Neural cell (in vitro differentiated cells): ENCODE results near the gene LYPD6. TPM values are rescaled to one million over a fixed set of nuclear protein-coding genes. Genes with fewer than 3 reads are reported as not detected.

Source experiments
- H2AFZ ChIP-seq: fragments of 200-600, 300-800 bp; sonication (generic), shearing (Covaris generic); 2 replicates; pipeline ENCODE4 v1.6.0; 2014; ENCODE audit warnings: low read depth, mild to moderate bottlenecking, antibody characterized with exemption, low read length, moderate library complexity
- H3F3A ChIP-seq: fragments of 200-600 bp; shearing (Covaris generic); 2 replicates; pipeline ENCODE4 v1.6.1; 2016; ENCODE audit warnings: mild to moderate bottlenecking, moderate library complexity, mixed read lengths, antibody characterized with exemption, low read length; ENCODE audit not compliant: insufficient read depth, poor library complexity, severe bottlenecking
- H3K27ac ChIP-seq: fragments of 200-600, 300-800 bp; sonication (generic), shearing (Covaris generic); 2 replicates; pipeline ENCODE4 v1.5.1; 2014; ENCODE audit warnings: mild to moderate bottlenecking, low read length, moderate library complexity
- H3K27me3 ChIP-seq: fragments of 300-800, 200-600 bp; sonication (generic), shearing (Covaris generic); 2 replicates; pipeline ENCODE4 v1.6.0; 2014; ENCODE audit warnings: mild to moderate bottlenecking, low read depth, low read length, moderate library complexity; ENCODE audit not compliant: insufficient read depth
- H3K36me3 ChIP-seq: fragments of 300-800, 200-600 bp; sonication (generic), shearing (Covaris generic); 2 replicates; pipeline ENCODE4 v1.5.1; 2014; ENCODE audit warnings: mild to moderate bottlenecking, antibody characterized with exemption, low read length, moderate library complexity; ENCODE audit not compliant: insufficient read depth
- H3K4me2 ChIP-seq: fragments of 300-800, 200-600 bp; sonication (generic), shearing (Covaris generic); 2 replicates; pipeline ENCODE4 v1.6.0; 2014; ENCODE audit warnings: mild to moderate bottlenecking, low read length
- H3K4me3 ChIP-seq: fragments of 300-800, 200-600 bp; sonication (generic), shearing (Covaris generic); 2 replicates; pipeline ENCODE4 v1.5.1; 2014; ENCODE audit warnings: mild to moderate bottlenecking, low read length, moderate library complexity
- H3K79me2 ChIP-seq: fragments of 200-600 bp; shearing (Covaris generic); replicated peaks from 2 replicates; pipeline ENCODE4 v1.6.0; 2014; ENCODE audit warnings: mild to moderate bottlenecking, low read length, moderate library complexity; ENCODE audit not compliant: insufficient read depth
- H3K9ac ChIP-seq: fragments of 300-800, 200-600 bp; sonication (generic), shearing (Covaris generic); 2 replicates; pipeline ENCODE4 v1.6.1; 2016; ENCODE audit warnings: mild to moderate bottlenecking, low read length, mixed read lengths
- H3K9me2 ChIP-seq: fragments of 200-600 bp; shearing (Covaris generic); 2 replicates; pipeline ENCODE4 v1.6.1; 2016; ENCODE audit warnings: mild to moderate bottlenecking, low read length, mixed read lengths; ENCODE audit not compliant: insufficient read depth
- H3K9me3 ChIP-seq: fragments of 200-600, 300-800 bp; sonication (generic), shearing (Covaris generic); 2 replicates; pipeline ENCODE4 v1.6.1; 2016; ENCODE audit warnings: mild to moderate bottlenecking, mixed run types, low read length, moderate library complexity, mixed read lengths
- H4K20me1 ChIP-seq: fragments of 200-600 bp; shearing (Covaris generic); 2 replicates; pipeline ENCODE4 v1.6.1; 2016; ENCODE audit warnings: mild to moderate bottlenecking, mixed run types; ENCODE audit not compliant: insufficient read depth
- EP300 ChIP-seq: fragments of 450-650 bp; conservative IDR thresholded peaks from 2 replicates; pipeline ENCODE4 v1.6.1; 2014; ENCODE audit warnings: antibody characterized with exemption, mild to moderate bottlenecking, moderate library complexity; ENCODE audit not compliant: poor library complexity, severe bottlenecking
- EZH2 ChIP-seq: fragments of 200-600, 300-800 bp; shearing (Covaris generic), sonication (generic); IDR thresholded peaks from 2 replicates; pipeline ENCODE4 v1.6.1; 2014; ENCODE audit warnings: antibody characterized with exemption, low read length, borderline replicate concordance, mild to moderate bottlenecking; ENCODE audit not compliant: insufficient read depth, poor library complexity, severe bottlenecking
- MXI1 ChIP-seq: fragments of 450-650 bp; conservative IDR thresholded peaks from 2 replicates; pipeline ENCODE4 v1.6.1; 2014; ENCODE audit warnings: antibody characterized with exemption, mild to moderate bottlenecking; ENCODE audit not compliant: poor library complexity, severe bottlenecking
- POLR2AphosphoS5 ChIP-seq: IDR thresholded peaks from 2 replicates; pipeline ENCODE4 v1.6.1; 2012
- RAD21 ChIP-seq: fragments of 450-650 bp; conservative IDR thresholded peaks from 2 replicates; pipeline ENCODE4 v1.6.1; 2014; ENCODE audit warnings: antibody characterized with exemption, mild to moderate bottlenecking, moderate library complexity
- SMC3 ChIP-seq: fragments of 450-650 bp; conservative IDR thresholded peaks from 2 replicates; pipeline ENCODE4 v1.6.1; 2014; ENCODE audit warnings: antibody characterized with exemption, mild to moderate bottlenecking, moderate library complexity; ENCODE audit not compliant: poor library complexity
- TAF1 ChIP-seq: IDR thresholded peaks from 2 replicates; pipeline ENCODE4 v1.6.1; 2012; ENCODE audit warnings: low read depth
- polyA plus RNA-seq: library from polyadenylated mRNA; depleted of rRNA; stranded (reverse); fragments of >200 nt; gene quantifications from 2 replicates; pipeline ENCODE4 v1.2.3, GENCODE V29; 2014
- TF ChIP-seq, protein P1 (sequence below): IDR thresholded peaks from 2 replicates; pipeline ENCODE4 v1.6.1; 2012; ENCODE audit warnings: borderline replicate concordance
- TF ChIP-seq, protein P2 (sequence below): fragments of 450-650 bp; IDR thresholded peaks from 2 replicates; pipeline ENCODE4 v1.5.1; 2014; ENCODE audit warnings: antibody characterized with exemption, mild to moderate bottlenecking, moderate library complexity; ENCODE audit not compliant: poor library complexity, severe bottlenecking

The LYPD6 gene
- polyA plus RNA-seq, 1 donor from 2014 or later, result 2.3 TPM

DNA sequence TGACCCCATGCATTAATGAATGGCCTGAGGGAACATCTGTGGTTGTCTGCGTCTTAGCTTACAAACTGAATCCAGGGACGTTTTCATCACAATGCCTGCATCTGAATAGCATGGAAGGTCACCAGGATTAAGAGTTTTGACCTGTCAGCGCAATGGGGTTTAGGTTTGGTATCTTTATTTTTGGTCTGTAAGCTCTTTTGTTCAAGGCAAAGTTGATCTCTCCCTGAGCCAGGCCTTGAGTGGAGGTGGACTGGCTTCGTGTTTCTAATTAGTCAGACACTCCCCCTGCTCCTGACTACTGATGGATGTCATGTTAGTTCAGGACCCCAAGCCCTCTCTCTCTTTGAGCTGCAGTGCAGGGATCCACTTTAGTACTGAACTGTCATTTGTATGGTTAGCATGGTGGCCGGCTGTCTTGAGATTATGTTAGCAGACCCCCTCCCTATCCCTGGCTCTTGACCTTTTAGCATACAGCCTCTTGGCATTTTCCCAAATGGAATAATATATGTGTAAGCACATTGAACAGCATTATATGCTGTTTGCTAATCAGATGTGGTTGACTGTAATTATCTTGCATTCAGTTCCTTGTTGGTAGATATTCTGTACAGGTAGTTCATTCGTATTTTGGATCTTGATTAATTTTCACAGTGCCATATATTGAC, 59.2 kb downstream of the LYPD6 start:
- Histone ChIP-seq H3K9me2 (no peaks in the 10 kb centered on the region), H3K4me3 (no peak overlapping the region), H3K27me3 (no peaks in the 10 kb centered on the region), H3K4me2 (no peak overlapping the region), H4K20me1 (no peaks in the 10 kb centered on the region), H2AFZ (no peak overlapping the region), H3K9me3 (no peaks in the 10 kb centered on the region), H3F3A (no peaks in the 10 kb centered on the region), H3K9ac (no peak overlapping the region), H3K27ac (no peak overlapping the region), H3K36me3 (no peaks in the 10 kb centered on the region), H3K79me2 (no peaks in the 10 kb centered on the region)
- no peak for TF ChIP-seq TAF1
- TF ChIP-seq EP300, result no peak
- no peak for TF ChIP-seq EZH2
- TF ChIP-seq, protein P1, sequence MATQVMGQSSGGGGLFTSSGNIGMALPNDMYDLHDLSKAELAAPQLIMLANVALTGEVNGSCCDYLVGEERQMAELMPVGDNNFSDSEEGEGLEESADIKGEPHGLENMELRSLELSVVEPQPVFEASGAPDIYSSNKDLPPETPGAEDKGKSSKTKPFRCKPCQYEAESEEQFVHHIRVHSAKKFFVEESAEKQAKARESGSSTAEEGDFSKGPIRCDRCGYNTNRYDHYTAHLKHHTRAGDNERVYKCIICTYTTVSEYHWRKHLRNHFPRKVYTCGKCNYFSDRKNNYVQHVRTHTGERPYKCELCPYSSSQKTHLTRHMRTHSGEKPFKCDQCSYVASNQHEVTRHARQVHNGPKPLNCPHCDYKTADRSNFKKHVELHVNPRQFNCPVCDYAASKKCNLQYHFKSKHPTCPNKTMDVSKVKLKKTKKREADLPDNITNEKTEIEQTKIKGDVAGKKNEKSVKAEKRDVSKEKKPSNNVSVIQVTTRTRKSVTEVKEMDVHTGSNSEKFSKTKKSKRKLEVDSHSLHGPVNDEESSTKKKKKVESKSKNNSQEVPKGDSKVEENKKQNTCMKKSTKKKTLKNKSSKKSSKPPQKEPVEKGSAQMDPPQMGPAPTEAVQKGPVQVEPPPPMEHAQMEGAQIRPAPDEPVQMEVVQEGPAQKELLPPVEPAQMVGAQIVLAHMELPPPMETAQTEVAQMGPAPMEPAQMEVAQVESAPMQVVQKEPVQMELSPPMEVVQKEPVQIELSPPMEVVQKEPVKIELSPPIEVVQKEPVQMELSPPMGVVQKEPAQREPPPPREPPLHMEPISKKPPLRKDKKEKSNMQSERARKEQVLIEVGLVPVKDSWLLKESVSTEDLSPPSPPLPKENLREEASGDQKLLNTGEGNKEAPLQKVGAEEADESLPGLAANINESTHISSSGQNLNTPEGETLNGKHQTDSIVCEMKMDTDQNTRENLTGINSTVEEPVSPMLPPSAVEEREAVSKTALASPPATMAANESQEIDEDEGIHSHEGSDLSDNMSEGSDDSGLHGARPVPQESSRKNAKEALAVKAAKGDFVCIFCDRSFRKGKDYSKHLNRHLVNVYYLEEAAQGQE, result no peak
- TF ChIP-seq MXI1, result no peak
- no peak for TF ChIP-seq RAD21
- TF ChIP-seq POLR2AphosphoS5, result no peak
- no peak for TF ChIP-seq SMC3
- TF ChIP-seq, protein P2, sequence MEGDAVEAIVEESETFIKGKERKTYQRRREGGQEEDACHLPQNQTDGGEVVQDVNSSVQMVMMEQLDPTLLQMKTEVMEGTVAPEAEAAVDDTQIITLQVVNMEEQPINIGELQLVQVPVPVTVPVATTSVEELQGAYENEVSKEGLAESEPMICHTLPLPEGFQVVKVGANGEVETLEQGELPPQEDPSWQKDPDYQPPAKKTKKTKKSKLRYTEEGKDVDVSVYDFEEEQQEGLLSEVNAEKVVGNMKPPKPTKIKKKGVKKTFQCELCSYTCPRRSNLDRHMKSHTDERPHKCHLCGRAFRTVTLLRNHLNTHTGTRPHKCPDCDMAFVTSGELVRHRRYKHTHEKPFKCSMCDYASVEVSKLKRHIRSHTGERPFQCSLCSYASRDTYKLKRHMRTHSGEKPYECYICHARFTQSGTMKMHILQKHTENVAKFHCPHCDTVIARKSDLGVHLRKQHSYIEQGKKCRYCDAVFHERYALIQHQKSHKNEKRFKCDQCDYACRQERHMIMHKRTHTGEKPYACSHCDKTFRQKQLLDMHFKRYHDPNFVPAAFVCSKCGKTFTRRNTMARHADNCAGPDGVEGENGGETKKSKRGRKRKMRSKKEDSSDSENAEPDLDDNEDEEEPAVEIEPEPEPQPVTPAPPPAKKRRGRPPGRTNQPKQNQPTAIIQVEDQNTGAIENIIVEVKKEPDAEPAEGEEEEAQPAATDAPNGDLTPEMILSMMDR, result no peak

GRCh38 chr2:149393614-149394013, 63.2 kb downstream of the LYPD6 start:
- Histone ChIP-seq H3K9ac (no peak overlapping the region), H2AFZ (no peak overlapping the region), H4K20me1 (no peaks in the 10 kb centered on the region), H3K9me2 (no peaks in the 10 kb centered on the region), H3K4me3 (no peak overlapping the region), H3K27me3 (no peaks in the 10 kb centered on the region), H3K4me2 (no peak overlapping the region), H3K36me3 (no peaks in the 10 kb centered on the region), H3K27ac (no peak overlapping the region), H3K9me3 (no peaks in the 10 kb centered on the region), H3F3A (no peaks in the 10 kb centered on the region), H3K79me2 (no peaks in the 10 kb centered on the region)
- TF ChIP-seq MXI1, result no peak
- TF ChIP-seq SMC3, result no peak
- no peak for TF ChIP-seq EZH2
- TF ChIP-seq POLR2AphosphoS5, result no peak
- no peak for TF ChIP-seq RAD21
- TF ChIP-seq TAF1, result no peak
- no peak for TF ChIP-seq EP300
- TF ChIP-seq, protein P1, result no peak
- TF ChIP-seq, protein P2, result no peak
